Lower leg skin (tissue), 3 donors: Measurements from ENCODE around the gene ZNF410.
"Not testable (repeated sequence)": the region's sequence is repeated elsewhere in the genome, so short reads cannot be mapped to it uniquely, and the experiment has no call there.

Source experiments
- CTCF ChIP-seq, 3 donors: fragments of 450-650 bp; IDR thresholded peaks; one replicate each; pipeline ENCODE4 v1.5.1; 2016; ENCODE audit warnings: antibody characterized with exemption in 3 of 3, mild to moderate bottlenecking in 3 of 3, moderate library complexity in 2 of 3
- POLR2A ChIP-seq, 2 donors: fragments of 450-650 bp; IDR thresholded peaks; one replicate each; pipeline ENCODE4 v1.6.1; 2016 to 2017; ENCODE audit warnings: antibody characterized with exemption in 2 of 2, mild to moderate bottlenecking in 1 of 2, moderate library complexity in 1 of 2

- not testable (repeated sequence) for TF ChIP-seq CTCF, POLR2A (IDR thresholded peaks at IDR 0.05)
Measured at GRCh38 chr14:73869754-73870153, 16.9 kb upstream of the ZNF410 start.
